Measurements from ENCODE around the gene ARHGAP6.

ARHGAP6 gene

DNA sequence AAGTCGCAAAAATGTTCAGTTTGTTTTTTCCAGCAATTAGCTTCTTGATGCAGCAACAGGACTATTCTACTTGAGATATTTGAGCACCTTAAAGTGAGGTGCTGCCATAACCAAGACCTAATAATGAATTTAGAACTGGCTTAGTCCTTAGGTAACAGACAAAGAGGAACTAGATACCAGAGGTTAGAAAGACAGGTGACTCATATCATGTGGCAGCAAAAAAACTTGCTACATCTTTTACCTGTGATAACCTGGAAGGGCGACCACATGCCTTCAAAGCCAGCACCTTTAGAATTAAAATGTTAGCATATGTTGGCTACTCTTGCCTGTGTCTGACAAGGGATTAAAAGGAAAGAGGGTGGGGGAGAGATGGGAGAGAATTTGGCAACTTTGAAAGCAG, 90.4 kb downstream of the ARHGAP6 start:
- DNase-seq = no peak

DNA sequence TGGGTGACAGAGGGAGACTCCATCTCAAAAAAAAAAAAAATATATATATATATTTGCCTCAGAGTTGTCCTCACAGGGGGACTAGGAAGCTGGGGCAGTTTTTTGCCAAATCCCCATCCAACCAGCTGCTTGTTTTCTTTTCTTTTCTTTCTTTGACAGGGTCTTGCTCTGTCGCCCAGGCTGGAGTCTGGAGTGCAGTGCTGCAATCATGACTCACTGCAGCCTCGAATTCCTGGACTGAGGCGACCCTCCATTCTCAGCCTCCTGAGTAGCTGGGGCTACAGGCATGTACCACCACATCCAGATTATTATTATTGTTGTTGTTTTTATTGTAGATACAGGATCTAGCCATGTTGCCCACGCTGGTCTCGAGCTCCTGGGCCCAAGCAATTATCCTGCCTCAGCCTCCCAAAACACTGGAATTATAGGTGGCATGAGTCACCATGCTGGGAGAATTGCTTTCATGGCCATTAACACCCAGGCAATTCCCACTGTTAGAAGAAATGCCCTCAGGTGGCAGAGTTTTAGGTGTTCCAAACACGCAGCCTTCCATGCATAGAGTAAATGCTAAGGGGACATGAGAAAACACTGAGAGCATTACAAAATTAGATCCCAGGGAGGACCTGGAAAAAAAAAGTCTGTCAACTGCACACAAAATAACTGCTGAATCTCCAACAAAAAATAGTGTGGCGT, 98.0 kb downstream of the ARHGAP6 start:
- DNase-seq = no peak

DNA sequence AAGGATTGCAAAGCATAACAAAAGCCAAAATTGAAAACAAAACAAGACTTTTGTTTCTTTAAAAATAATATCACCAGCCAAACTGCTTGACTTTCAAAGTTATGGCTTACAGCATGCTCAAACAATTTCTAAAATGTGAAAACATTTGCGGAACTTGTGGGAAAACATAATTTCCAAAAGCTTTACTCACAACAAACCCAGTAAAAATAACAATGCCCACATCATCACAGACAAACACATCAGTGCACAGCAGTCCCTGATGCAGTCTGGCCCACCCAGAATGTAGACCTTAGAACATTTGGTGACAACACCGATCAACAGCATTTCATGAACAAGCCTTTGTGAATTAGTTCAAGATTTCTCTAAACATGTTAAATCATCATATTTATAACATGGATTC, 98.9 kb downstream of the ARHGAP6 start:
- DNase-seq = no peak

DNA sequence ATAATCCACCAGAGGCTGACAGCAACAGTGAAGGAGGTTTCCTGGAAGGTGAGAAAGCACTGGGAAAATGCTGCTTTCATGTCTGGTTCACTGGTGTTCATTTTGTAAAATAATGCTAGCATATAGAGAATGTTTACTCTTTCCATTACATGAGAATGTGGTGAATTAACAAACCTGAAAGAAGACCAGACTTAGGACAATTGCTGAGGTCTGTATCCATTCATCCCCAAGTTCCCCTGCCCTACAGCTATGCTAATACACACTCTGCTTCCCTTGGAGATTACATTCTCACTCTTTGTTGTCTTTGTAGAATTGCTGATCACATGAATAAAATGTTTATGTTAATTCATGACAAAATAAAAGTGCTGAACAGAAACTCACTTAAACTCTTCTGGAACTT, 99.5 kb downstream of the ARHGAP6 start:
- no peak for DNase-seq

DNA sequence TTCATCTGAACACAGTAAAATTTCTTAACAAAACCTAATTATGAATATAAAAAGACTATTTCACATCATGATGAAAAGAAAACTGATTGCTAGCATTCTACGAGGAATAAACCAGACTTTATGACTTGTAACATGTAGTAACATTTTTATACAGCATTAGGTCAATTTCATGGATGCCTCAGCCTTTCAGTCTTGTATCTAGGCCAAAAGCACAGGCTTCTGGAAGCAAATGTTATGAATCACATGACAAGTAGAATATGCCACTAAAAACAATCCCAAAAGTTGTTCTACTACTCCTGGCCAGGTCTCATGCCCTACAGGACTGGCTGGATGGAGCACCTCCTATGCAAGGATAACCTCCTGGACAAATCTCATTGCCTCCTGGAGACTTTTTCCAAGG, 101.2 kb downstream of the ARHGAP6 start:
- no peak for DNase-seq

DNA sequence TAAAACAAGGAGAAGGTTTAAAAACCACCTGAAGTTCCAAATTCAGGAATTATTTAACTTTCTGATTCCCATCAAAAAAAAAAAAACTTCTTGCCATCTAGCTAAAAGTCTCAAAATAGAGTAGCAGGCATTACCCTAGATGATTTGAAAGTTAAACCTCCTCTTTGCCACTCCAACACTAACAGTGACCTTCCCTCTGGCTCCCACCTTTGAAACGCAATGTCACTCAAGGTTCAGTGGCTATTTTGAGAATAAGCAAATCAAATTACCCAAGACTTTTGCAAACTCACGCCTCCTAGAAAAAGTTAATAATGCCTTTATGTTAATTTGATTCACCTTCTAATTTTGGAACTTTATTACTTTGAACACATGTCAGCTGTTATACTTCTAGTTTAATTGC, 103.2 kb downstream of the ARHGAP6 start:
- no peak for DNase-seq

DNA sequence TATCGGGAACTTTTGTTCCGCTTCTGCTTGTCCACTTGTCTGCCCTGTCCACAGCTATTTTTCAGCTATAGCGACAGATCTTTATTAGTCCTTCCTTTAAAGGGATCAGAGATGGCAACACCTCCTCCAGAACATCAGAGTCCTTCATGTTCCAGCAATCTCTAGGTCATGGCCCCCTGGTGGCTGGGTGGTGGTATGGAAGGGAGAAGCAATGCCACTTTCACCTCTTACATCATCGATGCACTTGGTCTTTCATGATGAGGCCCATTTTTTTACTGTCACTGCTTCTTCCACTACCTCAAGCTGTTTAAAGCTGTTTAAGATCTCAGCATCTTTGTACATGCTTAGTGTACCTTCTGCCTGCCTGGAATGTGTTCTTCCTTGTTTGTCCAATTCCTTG, 106.7 kb downstream of the ARHGAP6 start:
- no peak for DNase-seq

DNA sequence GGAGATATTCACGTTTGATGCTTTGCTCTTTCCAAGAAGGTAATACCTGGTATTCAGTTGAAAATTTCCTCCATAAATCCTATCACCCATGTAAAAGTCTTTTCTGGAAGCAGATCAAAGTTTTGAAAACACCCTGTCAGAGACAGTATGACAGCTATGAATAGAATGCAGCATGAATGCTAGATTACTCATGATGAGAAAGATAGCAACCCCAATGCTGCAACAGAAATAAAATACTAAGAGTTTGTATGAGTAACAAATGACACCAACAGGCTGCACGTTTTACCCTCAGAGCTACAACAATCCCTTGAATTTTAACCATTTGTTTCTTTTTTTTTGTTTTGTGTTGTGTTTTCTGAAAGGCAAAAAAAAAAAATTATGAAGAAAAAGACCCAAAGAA, 108.6 kb downstream of the ARHGAP6 start:
- DNase-seq = no peak

DNA sequence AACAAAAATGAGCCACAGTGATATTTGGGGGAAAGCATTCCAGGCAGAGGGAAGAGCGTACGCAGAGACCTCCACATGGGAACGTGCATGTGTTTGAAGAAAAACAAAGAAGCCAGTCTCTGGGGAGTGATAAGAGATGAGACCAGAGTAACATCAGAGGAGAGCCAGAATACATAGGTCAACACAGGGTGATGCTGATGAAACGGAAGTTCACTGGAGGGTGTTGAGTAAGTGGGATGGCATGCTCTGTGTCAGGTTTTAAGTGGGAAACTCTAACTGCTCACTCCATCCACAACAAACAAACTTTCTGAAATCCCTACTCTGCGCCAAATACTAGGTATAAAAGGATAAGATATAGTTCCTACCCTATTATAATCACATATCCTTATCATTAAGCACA, 110.0 kb downstream of the ARHGAP6 start:
- no peak for DNase-seq

DNA sequence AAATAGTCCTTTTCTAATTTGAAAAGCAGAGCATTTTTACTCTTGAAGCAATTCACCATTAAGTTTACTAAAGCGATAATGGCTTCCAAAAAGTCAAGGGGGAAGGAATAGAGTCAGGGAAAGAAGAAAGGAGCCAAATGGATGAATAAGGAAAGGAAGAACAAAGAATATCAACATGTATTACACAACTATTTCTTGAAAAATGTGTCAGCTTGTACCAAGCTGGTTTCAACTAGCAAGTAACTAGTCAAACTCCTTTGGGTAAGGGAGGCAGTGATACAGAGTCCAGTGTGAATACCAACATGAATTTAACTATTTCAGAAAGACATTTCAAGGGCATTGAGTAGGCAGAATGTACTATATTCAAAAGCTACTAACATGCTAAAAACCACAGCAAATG, 112.1 kb downstream of the ARHGAP6 start:
- no peak for DNase-seq

DNA sequence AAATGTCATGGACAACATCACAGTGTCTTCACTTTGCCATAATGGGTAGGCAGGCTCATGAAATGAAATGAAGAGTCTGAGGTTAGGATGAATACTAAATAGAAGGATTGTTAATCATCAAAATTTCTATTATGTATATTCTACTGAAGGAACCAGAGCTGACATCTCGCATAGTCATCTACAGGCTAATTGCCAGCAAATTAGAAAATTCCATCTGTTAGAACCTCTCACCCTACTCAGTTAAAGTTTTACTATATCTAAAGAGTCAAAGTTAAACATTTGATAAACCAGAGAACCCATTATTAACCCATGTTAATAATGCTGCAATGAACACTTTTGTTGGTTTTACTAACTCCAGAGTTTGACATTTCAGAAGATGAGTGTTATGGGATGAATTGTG, 114.6 kb downstream of the ARHGAP6 start:
- no peak for DNase-seq

DNA sequence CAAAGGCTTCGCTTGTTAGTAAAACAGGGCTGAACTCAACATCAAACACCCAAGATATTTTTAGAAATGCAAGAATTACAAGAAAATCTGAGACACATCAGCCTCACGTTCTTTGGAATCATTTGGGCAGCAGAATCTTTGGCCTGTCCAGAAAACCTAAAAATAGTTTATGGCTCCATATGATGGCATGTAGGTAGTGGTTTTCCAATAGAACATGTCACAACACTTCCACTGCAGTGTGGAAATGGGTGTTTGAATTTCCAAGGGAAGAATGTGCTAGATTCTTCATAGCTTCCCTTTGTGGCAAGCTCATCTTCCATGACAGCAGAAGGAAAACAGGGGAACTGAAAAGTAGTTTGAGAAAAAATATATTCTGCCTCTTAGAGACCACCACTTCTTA, 118.8 kb downstream of the ARHGAP6 start:
- no peak for DNase-seq

DNA sequence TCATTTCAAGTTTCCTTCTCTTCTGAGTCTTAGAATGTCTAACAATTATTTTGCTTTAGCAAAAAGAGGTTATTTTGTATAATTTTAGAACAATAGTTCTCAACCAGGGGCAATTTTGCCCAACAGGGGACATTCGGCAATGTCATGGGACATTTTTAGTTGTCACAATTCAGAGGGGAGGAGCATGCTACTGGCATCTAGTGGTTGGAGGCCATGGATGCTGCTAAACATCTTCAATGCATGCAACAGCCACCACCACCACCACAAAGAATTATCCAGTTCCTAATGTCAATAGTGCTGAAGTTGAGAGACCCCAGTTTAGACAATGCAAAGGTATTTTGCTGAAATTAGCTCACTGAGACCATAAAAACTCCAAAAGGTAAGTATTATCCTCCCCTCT, 122.5 kb downstream of the ARHGAP6 start:
- DNase-seq = no peak

DNA sequence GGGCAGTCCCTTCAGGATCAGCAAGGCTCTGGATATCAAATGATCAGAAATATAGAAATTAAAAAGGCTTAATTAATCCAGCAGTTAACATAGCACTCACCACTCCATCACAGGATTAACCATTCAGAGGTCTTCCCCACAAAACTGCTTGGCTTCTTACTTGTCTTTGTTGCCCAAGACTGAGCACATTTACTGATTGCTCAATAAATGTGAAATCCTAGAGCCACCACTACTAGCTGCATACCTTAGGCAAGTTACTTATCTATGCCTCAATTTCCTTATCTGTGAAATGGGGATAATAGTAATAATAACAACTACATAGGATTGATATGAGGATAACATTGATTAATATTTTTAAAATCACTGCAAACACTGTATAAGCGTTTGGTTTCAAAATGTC, 124.2 kb downstream of the ARHGAP6 start:
- no peak for DNase-seq

DNA sequence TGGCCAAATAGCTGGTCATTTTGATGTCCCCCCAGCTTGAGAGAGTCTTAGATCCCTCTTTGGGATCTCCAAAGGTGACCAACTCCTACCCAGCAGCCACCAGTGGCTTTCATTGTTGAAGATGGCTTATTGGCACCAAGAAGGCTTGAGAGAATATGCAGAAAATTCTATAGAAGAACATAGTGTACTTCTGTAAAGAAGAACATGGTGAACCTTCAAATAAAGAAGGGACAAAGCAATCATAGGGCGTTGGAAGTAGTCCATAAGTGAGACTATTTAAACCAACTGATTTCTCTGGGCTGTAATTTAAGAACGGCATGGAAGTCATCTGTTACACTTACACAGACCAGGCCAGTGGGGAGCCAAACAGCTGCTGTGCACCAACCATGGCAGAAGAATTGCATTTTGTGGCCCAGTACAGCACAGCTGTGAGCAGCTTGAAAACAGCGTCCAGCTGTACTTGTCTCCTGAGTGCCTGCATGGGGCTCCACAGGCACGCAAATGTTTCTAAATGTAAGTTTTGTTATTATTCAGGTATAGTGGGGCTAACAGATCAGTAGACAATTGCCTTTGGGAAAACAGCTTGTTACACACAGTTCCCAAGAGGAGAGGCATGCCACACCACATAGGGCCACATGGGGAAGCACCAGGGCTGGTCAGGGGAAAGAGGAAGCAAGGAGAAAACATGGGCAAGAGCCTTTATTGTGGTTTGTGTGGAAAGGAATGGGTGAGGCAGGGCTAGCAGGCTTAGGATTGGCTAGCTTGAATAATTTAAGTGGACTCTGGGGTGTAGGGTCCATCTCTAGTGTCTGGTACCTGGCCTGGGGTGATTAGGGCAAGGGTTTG, 125.0 kb downstream of the ARHGAP6 start:
- DNase-seq = no peak

DNA sequence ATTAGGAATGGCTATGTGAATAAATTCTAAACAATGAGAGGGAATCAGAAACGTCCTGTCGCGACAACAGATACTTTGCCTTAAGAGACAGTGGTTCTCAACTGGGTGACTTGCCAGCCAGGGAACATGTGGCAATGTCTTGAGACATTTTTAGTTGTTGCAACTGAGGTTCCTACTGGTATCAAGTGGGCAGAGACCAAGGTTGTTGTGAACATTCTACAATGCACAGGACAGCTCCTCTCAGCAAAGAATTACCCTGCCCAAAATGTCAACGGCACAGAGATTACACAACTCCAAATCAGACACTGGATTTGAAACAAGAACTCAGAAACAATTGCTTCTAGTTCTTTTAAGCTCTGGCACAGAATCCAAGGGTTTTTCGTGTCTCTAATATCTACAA, 128.6 kb downstream of the ARHGAP6 start:
- no peak for DNase-seq

DNA sequence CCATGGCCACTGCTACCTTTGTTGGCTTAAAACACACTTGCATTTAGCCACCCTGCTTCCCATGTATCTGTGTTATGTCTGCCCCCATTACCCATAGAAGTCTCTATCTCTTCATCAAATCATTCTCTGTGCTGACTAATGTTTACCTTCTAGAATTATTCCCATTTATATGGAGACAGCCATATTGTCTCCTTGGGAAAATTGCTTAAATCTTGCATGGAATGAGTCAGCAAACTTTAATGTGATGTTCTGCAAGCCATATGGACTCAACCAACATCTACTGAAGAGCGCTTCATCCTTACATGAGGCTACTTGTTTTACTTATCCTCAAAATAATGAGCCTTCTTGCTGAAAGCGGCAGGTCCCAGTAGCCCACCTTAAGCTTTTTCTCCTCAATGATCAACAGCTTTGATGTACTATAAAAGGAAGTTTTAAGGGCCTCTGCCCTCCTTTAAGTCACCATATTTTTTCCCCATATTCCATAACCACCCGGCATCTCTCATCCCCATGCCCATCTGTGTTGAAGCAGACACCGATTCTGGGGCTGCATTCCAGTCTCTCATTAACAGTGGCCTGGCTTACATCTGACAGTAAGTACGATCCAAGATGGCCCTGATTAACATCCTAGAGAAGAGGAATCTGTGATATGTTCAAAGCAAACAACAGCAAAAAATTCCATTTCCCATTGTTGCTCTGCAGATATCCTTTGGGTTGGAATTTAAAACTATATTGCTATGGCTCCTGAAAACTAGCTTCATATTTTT, 130.4 kb downstream of the ARHGAP6 start:
- DNase-seq = no peak

DNA sequence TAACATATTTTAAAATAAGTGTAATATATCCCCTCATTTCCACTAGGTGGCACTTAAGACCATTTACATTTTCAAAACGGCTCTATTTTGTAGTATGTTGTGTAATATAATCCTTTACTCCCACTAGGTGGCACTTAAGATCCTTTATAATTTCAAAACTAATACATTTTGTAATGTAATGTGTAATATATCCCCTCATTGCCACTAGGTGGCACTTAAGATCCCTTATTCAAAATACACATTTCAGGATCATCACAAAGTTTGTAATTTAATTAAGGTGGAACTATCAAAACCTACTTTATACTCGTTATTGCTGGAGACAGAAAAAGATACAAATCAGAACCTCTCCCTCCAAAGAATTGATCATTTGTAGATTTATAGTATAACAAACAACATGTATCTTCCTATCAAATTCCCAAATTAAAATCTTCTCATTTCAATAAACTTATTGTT, 132.5 kb downstream of the ARHGAP6 start:
- DNase-seq = peak; percentile 45

DNA sequence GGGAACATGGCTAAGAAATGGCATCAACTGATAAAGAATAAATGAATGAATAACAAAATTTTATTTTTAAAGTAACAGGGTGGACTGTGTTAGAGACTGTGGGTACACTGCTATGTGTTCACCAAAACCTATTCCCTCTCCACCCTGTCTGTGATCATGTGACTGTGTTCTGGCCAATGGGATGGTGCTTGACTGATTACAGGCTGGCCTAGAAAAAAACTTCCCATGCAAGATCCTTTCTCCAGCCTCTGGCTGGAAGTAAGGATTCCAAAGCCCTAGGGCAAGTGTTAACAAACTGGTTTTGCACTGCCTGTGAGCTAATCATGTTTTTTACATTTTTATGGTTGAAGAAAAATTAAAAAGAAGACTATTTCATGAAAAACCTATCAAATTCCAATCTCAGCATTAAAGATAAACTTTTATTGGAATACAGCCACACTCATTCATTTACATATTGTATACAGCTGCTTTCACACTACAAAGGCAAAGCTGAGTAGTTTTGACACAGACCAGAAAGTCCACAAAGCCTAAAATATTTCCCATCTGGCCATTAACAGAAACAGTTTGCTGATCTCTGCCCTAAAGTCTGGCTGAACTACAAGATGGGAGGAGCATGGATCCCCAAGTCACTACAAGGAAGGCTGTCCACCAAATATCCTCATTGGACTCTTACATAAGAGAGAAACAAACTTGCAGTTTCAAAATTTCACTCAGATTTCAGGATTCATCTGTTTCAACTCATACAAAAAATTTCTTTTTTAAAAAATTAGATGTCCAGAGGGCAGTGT, 133.2 kb downstream of the ARHGAP6 start:
- no peak for DNase-seq

DNA sequence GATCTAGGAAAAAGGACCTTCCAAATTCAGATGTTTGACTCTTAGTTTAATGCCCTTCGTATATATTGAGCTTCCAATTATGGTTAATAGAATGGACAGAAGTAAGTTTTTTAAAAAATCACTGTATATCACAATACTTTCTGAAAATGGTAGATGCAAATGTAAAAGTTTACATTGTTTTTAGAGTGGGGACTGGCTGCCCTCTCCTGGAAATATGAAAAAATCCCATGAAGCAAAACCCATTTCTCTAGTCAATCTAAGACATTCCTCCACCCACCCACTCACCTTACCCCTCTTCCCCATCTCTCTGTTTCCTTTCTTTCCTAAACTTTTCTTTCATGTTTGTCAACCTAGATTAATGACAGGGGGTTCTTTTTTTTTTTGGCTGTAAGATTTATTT, 134.5 kb downstream of the ARHGAP6 start:
- DNase-seq = no peak

DNA sequence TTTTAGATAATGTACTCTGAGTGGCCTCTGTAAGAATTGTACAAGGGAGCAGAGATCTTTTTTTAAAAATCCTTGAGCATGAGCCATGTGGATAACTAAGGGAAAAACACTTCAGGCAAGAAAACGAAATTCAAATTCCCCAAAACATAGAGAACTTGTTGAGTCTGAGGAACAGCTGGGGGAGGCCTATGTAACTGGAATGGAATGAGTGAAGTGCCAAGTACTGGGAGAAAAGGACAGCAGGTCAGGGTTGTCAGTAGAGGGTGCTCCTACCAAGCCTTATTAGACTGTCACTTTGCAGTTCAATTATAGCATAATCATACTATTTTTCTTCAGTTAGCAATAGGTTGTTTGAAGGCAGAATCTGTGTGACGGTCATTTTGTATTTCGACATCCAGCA, 135.1 kb downstream of the ARHGAP6 start:
- DNase-seq = no peak

DNA sequence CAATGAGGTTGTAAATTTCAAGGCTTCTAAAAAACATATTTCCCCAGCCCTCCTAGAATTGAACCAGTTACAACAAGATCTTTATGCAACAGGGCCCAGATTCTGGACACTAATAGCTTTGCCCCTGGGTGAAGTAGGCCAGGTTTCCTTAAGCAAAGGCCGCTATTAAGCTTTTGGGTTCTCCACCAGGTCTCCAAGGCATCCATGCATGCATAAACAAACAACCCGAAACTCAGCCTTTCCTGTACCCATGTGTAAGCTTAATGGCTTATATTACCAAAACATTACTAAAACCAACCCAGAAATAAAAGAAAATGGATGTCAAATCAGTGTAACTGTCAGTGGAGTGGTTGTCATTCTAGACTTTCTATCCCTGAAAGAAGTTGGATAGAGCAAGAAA, 137.1 kb downstream of the ARHGAP6 start:
- no peak for DNase-seq

DNA sequence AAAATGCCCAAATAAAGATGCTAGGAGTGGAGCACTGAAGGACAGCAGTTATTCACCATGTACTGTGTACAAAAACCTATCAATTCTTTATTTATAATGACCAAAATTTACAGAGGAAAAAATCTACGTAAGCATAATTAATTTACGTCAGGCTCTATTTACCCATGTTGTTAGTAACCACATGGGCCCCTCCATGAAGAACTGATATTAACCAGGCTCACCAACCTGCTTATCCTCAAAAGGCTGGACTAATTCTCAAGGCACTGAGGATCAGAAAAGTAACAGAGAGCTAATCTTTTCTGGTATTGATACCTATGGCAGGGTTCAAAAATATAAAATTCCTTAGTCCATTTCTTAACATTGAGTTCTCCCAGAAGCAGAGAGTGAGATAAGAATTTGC, 140.0 kb downstream of the ARHGAP6 start:
- no peak for DNase-seq
